GM12873 (cell line): ENCODE measurements around the gene MAFB.

Experiments
- TF ChIP-seq, protein P1 (sequence below): IDR thresholded peaks from 2 replicates; pipeline ENCODE4 v1.5.1; 2012; ENCODE audit warnings: low read depth, mild to moderate bottlenecking, moderate library complexity, low read length, control low read depth; ENCODE audit not compliant: insufficient read depth; ENCODE audit errors: missing control alignments

MAFB gene

DNA sequence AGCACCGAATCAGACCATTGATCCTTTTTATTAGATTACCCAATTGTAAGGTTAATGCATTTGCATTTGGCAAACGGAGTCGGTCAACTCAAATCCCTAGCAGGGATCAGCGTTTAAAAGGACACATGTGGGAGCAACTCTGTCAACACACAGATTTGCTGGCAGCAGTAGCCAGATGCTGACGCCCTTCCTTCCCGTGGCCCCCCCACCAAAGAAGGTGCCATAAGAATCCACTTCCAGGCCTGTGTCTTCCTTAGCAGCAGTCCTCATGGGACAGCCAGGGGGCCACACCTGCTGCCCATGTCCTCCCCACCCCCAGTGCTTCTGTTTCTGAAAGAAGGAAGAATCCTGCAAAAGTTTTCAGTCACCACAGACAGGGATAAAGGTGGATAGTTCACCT lies 24.5 kb upstream of the MAFB start:
- TF ChIP-seq, protein P1, sequence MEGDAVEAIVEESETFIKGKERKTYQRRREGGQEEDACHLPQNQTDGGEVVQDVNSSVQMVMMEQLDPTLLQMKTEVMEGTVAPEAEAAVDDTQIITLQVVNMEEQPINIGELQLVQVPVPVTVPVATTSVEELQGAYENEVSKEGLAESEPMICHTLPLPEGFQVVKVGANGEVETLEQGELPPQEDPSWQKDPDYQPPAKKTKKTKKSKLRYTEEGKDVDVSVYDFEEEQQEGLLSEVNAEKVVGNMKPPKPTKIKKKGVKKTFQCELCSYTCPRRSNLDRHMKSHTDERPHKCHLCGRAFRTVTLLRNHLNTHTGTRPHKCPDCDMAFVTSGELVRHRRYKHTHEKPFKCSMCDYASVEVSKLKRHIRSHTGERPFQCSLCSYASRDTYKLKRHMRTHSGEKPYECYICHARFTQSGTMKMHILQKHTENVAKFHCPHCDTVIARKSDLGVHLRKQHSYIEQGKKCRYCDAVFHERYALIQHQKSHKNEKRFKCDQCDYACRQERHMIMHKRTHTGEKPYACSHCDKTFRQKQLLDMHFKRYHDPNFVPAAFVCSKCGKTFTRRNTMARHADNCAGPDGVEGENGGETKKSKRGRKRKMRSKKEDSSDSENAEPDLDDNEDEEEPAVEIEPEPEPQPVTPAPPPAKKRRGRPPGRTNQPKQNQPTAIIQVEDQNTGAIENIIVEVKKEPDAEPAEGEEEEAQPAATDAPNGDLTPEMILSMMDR: no peak

DNA sequence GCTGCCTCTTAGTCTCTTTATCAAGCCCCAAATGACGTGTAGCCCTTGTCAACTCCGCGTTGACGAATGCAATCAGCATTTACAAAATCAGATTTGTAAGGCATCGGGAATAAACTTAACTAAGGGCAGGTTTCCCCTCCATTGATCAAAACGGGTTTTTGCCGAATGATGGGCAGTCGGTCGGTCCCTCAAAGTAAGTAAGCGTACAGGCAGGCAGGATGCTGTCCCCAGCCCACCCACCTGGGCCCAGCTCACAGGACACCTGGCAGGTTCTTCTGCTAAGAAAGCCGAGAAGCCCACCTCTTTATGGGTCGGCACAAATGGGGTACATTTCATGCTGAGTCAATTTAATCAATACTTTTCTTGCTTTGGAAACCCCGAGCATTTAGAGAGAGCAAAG lies 22.0 kb upstream of the MAFB start:
- TF ChIP-seq, protein P1: no peak

DNA sequence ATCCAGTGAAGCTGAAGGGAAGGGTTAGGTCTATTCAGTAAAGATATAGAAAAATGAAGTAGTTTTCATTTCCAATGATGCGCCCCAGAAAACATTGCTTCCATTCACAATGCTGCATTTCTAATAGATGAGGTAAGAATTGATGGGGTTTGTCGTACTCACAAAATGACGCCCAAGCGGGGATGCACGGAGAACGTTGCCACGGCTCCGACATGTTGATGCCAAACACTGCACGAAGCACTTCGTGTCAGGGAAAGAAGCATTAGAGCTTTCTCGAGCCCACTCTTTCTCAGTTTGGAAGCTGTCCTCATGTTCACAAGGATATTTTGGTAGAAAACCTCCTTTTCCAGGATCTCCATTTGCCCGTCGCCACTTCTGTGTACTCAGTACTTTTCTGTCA lies 21.6 kb upstream of the MAFB start:
- TF ChIP-seq, protein P1: no peak

DNA sequence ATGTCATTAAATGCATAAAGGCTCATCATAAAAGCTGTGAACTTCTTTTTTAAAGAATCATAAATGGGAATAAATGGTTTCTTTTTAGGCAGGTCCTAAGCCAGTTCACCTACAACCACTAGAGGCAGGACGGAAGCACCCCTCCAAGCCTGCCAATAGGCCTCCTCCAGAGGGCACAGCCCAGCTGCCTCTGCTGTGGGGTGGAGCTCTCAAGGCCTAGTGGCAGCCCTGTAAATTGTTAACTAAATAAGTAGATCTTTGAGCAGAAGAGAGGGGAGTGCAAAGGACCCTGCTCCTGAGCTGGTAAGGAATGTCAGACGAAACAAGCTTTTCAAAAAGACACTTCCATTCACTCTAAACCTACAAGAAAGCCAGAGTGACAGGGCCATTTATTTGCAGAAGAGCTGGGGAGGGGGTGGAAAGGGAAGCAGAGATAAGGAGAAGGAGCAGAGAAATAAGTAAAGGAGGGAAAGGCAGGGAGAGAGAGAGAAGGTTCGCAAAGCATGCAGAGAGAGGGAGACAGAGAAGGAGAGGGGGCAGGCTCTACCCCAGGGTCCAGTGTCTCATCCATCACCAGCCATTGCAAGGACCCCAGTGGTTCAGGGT lies 18.0 kb upstream of the MAFB start:
- TF ChIP-seq, protein P1: peak; percentile 32

DNA sequence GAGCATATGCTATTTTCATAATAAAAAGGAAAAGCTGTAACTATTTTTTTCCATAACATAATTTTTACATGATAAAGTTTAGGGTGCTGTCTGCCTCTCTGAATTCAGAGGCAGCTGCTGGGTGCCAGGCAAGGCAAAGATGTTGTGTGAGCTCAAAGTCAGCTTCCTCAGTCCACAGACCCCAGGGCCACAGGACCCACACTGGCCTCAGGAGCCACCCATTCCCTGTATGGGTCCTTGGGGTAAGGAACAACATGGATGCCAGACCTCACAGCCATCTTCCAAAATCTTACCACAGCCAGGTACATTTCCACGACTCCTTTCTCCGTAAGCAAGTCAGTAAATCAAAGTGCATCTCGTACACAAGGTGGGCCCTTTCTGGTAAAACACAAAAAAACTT lies 16.4 kb upstream of the MAFB start:
- TF ChIP-seq, protein P1: no peak

DNA sequence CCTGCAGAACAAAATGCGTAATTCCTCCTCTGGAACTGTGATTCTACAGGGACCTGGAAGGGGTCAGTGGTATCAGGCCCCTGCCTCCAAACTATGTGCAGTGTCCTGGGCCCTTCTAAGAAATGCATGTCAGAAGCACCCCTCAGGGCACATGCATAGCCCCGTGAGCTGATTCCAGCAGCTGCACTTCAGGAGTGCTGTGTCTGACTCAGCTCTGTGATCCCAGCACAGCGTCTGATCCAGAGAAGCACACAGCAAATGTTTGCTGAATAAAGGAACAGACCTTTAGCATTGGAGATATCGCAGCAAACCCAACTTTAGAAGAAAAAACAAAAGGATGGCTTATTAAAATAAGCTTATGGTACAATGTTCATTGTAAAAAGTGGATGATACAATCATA lies 15.8 kb upstream of the MAFB start:
- TF ChIP-seq, protein P1: no peak

DNA sequence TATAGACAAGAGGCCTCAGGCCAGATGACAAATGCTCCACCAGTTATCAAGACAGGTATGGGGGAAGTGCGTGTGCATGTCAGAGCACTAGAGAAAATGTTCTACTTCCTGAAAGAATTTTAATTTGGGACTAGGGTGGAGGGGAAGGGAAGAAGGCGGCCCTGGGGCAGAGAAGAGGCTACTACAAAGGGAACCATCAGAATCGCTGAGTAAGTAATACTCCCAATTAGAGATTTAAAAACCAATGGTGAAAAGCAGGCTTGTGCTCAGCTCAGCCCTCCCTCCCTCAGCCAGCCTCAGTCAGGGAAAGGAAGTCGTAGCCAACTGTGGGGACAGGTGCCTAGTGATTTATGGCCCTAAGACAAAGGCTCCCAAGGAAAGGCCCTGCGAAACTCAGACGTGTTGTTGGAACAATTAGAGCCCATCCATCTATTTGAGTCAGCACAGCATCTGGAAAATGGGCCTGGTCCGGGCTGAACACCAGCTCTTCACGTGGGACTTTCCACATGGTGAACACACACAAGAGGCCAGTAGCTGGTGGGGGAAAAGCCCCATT lies 15.0 kb upstream of the MAFB start:
- TF ChIP-seq, protein P1: no peak
